Activated CD8-positive, alpha-beta memory T cell treated with anti-CD3 and anti-CD28 coated beads for 4 hours (primary cell): Measurements from ENCODE around the gene ATG16L2.
"Not testable (repeated sequence)": the region's sequence is repeated elsewhere in the genome, so short reads cannot be mapped to it uniquely, and the experiment has no call there.

Experiments used
- DNase-seq, 2 donors: peaks; one replicate each; pipeline ENCODE4 v3.0.0-alpha.2; 2020; ENCODE audit warnings: low read depth in 2 of 2

Gene ATG16L2

GRCh38 chr11:72824811-72825505 lies 10.7 kb downstream of the ATG16L2 start:
- DNase-seq: no peak

GRCh38 chr11:72825661-72826060 lies 11.4 kb downstream of the ATG16L2 start:
- no peak for DNase-seq

GRCh38 chr11:72826191-72826941 lies 12.2 kb downstream of the ATG16L2 start:
- DNase-seq: no peak

- DNase-seq: no peak
Measured at GRCh38 chr11:72826942-72827480, 12.8 kb downstream of the ATG16L2 start.

GRCh38 chr11:72827656-72828055 lies 13.4 kb downstream of the ATG16L2 start:
- not testable (repeated sequence) for DNase-seq

GRCh38 chr11:72828081-72828567 lies 13.9 kb downstream of the ATG16L2 start:
- DNase-seq: no peak

GRCh38 chr11:72828692-72829101 lies 14.5 kb downstream of the ATG16L2 start:
- no peak for DNase-seq

- DNase-seq: no peak
Measured at GRCh38 chr11:72829178-72829577, 15.0 kb downstream of the ATG16L2 start.

- no peak for DNase-seq
Measured at GRCh38 chr11:72829884-72830533, 15.8 kb downstream of the ATG16L2 start.

- no peak for DNase-seq
Measured at GRCh38 chr11:72831521-72832300, 17.5 kb downstream of the ATG16L2 start.

- DNase-seq: no peak
Measured at GRCh38 chr11:72832301-72833082, 18.3 kb downstream of the ATG16L2 start.

- no peak for DNase-seq
Measured at GRCh38 chr11:72833083-72833733, 19.0 kb downstream of the ATG16L2 start.

- no peak for DNase-seq
Measured at GRCh38 chr11:72833811-72834493, 19.7 kb downstream of the ATG16L2 start.

GRCh38 chr11:72834905-72835304 lies 20.7 kb downstream of the ATG16L2 start:
- no peak for DNase-seq

GRCh38 chr11:72836111-72836510 lies 21.9 kb downstream of the ATG16L2 start:
- no peak for DNase-seq

GRCh38 chr11:72838691-72839305 lies 24.6 kb downstream of the ATG16L2 start:
- no peak for DNase-seq

- DNase-seq: no peak
Measured at GRCh38 chr11:72840780-72841179, 26.6 kb downstream of the ATG16L2 start.

- no peak for DNase-seq
Measured at GRCh38 chr11:72841397-72841796, 27.2 kb downstream of the ATG16L2 start.

GRCh38 chr11:72842126-72842525 lies 27.9 kb downstream of the ATG16L2 start:
- no peak for DNase-seq
